ENCODE results near the gene DONSON.

DONSON gene

DNA sequence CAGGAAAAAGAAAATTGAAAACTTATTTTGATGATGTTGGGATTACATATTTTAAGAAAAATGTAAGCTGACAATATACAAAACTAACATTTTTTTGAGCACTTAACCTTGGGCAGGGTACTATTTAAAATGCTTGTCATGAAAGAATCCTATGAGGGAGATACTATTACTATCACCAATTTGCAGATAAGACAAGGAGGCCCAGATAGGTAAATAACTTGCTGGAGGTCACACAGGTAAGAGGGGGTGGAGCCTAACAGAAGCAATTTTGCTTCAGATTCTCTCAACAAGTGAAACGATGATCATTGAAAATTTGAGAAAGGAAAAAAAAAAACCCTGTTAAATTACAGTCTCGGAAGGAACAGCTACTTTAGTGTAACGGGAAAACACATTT lies 47.8 kb downstream of the DONSON start:
- DNase-seq: no peak

DNA sequence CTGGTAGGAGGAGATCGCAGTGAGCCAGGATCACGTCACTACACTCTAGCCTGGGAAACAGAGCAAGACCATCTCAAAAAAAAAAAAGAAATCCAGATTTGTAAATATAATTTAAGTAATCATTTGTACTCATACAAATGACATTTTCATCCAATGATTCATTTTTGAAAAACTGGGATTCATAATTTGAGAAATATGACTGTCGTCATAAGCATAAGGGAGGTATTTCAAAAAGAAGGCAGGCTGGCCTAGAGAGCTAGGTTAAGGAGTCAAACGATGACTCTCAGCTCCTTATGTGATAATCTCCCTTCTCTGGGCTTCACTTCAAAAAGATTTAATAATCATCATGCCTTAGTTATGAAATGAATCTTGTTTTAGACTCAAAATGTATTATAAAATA lies 48.9 kb downstream of the DONSON start:
- no peak for DNase-seq

DNA sequence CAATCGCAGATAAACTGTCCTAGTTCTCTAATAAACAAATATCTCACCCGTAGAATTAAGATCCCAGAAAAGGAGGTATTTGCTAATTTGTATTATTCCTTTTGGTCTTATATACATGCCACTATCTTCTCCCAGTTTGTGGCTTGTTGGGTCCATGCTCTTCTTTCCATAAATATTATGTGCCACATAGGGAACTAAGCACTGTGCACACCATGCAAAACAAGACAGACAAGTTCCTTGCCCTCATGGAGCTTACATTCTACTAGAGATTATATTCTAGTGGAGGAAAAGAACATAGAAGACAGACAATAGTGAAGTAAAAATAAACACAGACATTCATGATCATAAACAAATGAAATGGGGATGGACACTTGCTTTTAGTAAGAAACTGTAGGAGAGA lies 51.3 kb downstream of the DONSON start:
- no peak for DNase-seq

DNA sequence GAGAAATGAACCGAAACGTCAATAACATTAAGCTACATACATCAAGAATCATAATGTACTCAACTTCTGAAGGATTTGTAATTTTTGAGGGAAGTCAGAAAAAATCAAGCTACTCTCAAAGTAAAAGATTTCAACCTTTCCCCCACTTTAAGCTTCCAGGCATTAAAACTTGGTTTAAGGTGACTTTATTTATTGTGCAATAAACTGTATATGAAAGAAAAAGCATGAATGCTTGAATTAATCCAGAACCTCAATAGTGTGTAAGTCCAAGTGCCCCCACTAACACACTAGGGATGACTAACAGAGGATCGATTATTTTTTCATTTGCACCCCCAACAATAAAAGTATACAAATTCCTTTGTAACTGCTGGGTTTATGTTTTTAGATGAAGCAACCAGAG lies 57.5 kb downstream of the DONSON start:
- DNase-seq: no peak
